Epithelial cell of proximal tubule (primary cell): ENCODE data around the gene WDR64. TPM values are rescaled to one million over a fixed set of nuclear protein-coding genes. Genes with fewer than 3 reads are reported as not detected.

Experiments used
- DNase-seq: peaks from one replicate; pipeline ENCODE4 v3.0.0-alpha.2; 2011; ENCODE audit warnings: low read depth
- H3K4me3 ChIP-seq: 2 replicates; pipeline ENCODE4 v1.5.1; 2011; ENCODE audit warnings: low read depth, mild to moderate bottlenecking, low read length
- CTCF ChIP-seq: conservative IDR thresholded peaks from 2 replicates; pipeline ENCODE4 v1.5.1; 2012; ENCODE audit warnings: low read depth, mild to moderate bottlenecking, low read length
- total RNA-seq: library from RNA; depleted of rRNA; stranded (reverse); fragments of >200 nt; gene quantifications from 2 replicates; pipeline ENCODE4 v1.2.3, GENCODE V29; 2015

The WDR64 gene
- total RNA-seq, 1 donor from 2014 or later, result not detected

- no peak overlapping the region for H3K4me3 ChIP-seq
- no peak for DNase-seq
- TF ChIP-seq CTCF, result no peak
Measured at GRCh38 chr1:241767737-241768136, 115.7 kb downstream of the WDR64 start.

GRCh38 chr1:241770115-241770514, 118.0 kb downstream of the WDR64 start:
- DNase-seq, result no peak
- no peak overlapping the region for H3K4me3 ChIP-seq
- TF ChIP-seq CTCF, result no peak

GRCh38 chr1:241771117-241771516, 119.0 kb downstream of the WDR64 start:
- no peak overlapping the region for H3K4me3 ChIP-seq
- no peak for DNase-seq
- TF ChIP-seq CTCF, result no peak

- H3K4me3 ChIP-seq, result no peak overlapping the region
- no peak for TF ChIP-seq CTCF
- DNase-seq, result no peak
Measured at GRCh38 chr1:241772932-241773500, 120.9 kb downstream of the WDR64 start.

- TF ChIP-seq CTCF, result no peak
- no peak for DNase-seq
- no peak overlapping the region for H3K4me3 ChIP-seq
Measured at GRCh38 chr1:241773991-241774390, 121.9 kb downstream of the WDR64 start.

- DNase-seq, result no peak
- H3K4me3 ChIP-seq, result no peak overlapping the region
- TF ChIP-seq CTCF, result no peak
Measured at GRCh38 chr1:241775021-241775420, 122.9 kb downstream of the WDR64 start.

GRCh38 chr1:241776911-241777310, 124.8 kb downstream of the WDR64 start:
- DNase-seq, result no peak
- no peak for TF ChIP-seq CTCF
- H3K4me3 ChIP-seq, result no peak overlapping the region
